SIG-M5 (cell line): ENCODE data around the gene IFNG-AS1.
A peak's percentile ranks its signal among the peaks of the same experiment; 100 is the strongest.

Experiments
- DNase-seq: peaks from one replicate; lab custom pipeline; 2025; lab: John Stamatoyannopoulos, UW

The IFNG-AS1 gene

GRCh38 chr12:67994046-67994445 is 4.8 kb downstream of the IFNG-AS1 start:
- no peak for DNase-seq

- no peak for DNase-seq
Observed at GRCh38 chr12:67996347-67996746, 7.1 kb downstream of the IFNG-AS1 start.

DNA sequence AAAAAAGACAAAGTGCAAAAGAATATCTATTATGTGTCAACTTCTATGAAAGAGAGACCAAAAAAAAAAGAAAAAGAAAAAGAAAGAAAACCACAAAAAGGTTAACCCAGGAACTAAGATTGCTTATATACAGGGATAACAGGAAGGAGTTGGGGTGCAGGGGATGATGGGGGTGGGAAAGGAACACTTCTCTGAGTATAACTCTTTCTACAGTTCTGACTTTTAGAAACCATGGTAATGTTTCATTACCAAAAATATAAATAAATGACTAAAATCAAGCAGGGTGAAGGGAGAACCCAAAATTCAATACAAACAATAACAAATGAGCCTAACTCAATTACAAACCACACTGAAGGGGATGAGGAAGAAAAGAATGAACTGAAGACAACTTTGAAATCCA is 9.1 kb downstream of the IFNG-AS1 start:
- no peak for DNase-seq

DNA sequence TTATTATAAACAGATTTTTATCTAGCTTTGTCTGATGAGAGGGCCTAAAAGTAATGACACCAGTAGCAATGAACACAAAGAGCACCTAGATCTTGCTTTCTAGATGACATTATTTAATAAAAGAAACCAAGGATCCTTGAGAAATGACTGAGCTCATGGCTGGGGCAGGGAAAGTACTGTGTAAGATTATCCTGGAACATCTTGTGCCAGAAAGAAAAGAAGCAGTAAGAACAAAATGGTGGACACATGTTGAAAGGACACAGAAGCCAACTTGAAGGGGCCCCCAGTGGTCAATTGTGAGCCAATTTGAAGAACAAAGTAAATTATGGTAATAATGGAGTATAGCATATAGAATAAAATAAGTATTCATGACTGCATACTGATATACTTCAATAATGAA is 10.0 kb downstream of the IFNG-AS1 start:
- DNase-seq = no peak

DNA sequence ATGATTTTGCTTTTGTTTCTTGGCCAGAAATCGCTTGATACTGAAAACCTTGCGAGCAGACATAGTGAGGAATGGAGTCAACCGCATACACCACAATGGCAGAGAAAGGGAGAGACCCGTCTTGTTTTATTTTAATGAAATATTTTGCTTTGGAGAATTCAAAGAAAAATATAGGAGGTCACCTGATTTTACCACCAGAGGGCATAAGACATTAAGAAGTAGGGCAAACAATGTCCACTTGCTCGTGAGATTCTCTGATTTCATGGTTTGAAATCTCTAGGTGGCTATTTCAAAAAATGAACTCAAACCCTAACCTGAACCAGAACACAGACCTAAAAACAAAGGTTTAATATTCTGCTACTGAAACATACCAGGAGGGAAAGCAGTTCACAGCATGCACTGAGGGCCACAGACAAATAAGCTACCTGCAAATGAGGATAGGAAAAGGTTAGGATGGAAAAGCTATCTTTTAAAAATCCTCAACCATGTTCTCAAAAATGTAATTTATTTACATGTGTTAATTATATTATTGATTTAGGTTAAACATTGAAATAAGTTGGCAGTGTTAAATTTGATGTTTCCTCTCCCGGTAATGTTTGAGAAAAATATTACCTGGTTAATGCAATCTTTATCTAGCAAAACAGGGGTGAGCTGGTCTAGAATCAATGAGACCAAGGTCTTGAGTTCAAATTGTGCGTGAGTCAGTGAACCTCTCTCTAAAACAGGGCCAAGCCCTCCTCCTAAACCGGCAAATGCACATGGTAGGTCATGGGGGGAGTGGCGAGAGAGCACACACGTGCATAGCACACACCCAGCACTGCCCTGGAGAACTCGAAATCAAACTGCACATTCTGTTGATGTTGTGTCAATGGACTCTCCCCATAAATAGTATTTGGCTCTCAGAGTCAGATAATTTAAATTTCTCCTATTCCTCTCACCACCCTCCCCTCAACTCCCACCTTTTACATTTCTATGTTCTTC is 12.5 kb downstream of the IFNG-AS1 start:
- no peak for DNase-seq

- no peak for DNase-seq
Observed at GRCh38 chr12:68003777-68004176, 14.5 kb downstream of the IFNG-AS1 start.

DNA sequence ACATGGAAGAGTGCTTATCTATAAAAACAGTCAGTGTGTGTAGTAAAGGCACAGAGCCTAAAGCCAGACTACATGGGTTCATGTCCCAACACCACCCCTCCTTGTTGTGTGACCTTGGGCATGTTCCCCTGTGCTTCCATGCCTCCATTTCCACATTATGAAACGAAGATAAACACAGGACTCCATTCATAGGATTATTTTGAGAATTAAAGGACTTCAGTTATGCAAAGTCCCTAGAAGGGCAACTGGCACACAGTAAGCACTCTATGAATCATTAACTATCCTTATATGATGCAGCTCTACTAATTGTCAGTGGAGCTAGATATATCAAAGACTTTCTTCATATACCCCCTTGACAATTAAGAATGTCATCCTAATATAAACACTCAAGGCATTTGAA is 17.8 kb downstream of the IFNG-AS1 start:
- no peak for DNase-seq

DNA sequence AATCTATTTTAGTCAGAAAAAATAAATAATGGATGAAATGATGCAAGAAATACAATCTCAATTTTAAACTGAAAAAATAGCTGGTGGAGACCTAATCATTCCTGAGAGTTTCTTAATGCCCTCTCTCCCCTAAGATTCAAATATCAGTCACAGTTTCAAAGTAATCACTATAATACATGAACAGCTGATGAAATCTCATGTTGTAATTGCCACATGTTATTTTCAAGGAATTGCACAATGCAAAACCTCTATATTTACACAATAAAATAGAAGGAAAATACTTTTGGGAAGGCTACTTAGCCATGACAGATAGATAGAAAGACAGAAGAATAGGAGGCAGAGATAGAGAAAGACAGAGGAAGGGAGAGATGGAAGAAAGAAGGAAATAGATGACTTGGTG is 18.2 kb downstream of the IFNG-AS1 start:
- no peak for DNase-seq

GRCh38 chr12:68011206-68011881 is 22.1 kb downstream of the IFNG-AS1 start:
- DNase-seq = no peak

GRCh38 chr12:68011882-68012207 is 22.6 kb downstream of the IFNG-AS1 start:
- no peak for DNase-seq

- no peak for DNase-seq
Observed at GRCh38 chr12:68012712-68013111, 23.5 kb downstream of the IFNG-AS1 start.

GRCh38 chr12:68013181-68013580 is 23.9 kb downstream of the IFNG-AS1 start:
- DNase-seq = no peak

DNA sequence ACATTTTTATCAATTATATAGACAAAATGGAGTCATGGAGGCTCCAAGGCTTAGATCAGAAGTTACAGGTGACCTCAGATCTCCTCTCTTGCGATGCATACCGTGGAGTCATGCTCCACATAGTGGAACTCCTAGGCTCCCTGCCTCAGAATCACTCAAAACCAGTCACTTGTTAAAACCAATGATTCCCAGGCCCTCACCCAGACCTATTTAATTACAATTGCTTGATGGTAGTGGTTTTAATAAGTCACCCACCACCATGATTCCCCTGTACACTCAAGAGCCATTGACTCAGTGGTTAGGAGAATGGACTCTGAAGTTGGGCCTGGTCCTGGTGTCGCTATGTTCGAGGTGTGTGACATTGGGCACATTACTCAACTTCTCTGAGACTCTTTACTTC is 26.9 kb downstream of the IFNG-AS1 start:
- no peak for DNase-seq

DNA sequence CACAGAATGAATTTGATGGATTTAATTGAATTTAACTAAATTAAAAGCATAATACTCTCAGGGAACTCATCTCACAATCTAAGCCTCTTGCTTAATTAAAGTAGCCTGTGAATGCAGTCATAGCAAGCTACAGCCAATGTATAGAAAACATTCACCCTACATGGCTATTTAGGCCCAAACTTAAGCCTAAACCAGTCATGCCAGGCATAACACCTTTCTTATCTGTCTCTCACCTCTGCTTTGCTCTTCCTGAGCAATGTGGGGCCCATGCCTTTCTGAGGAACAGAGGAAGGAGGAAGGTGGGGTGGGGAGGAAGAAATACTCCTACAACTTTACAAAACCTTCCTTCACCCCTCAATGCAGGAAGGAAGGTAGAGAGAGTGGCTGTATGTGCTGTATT is 29.1 kb downstream of the IFNG-AS1 start:
- no peak for DNase-seq

- DNase-seq = no peak
Observed at GRCh38 chr12:68020049-68020448, 30.8 kb downstream of the IFNG-AS1 start.

DNA sequence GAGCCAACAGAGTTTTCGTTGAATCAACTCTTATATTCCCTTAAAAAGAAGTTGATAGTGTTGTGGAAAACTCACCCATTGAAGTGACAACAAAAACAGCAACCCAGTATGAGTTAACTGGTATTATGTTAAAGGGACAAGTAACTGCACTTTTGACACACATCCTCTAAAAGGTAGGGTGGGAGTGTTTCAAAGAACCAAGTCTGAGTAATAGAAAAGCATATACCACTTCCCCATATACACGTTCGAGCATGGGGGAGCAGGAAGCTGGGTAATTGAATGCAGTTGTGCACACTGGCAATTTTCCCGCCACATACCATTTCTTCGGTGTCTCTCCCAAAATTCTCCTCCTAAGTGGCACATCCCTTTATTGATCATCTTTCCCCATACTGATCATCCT is 31.5 kb downstream of the IFNG-AS1 start:
- DNase-seq = no peak

DNA sequence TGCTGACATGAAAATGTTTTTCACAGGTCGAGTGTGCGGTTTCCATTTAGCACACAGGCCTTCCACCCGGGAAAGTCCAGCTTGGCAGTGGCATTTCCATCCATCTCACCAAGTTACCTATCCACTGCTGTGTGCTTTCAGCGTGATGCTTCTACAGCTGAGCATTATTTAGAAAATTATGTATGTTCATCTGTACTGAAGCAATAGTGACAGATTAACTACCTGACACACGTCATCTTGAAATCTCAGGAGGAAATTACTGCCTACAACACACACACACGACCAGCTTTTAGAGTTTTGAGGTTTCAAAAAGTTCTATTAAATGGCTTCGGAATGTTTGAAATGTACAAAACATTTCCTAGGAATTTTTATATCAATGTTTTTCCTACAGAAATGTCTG is 39.4 kb downstream of the IFNG-AS1 start:
- no peak for DNase-seq

GRCh38 chr12:68030248-68030647 is 41.0 kb downstream of the IFNG-AS1 start:
- DNase-seq = no peak

DNA sequence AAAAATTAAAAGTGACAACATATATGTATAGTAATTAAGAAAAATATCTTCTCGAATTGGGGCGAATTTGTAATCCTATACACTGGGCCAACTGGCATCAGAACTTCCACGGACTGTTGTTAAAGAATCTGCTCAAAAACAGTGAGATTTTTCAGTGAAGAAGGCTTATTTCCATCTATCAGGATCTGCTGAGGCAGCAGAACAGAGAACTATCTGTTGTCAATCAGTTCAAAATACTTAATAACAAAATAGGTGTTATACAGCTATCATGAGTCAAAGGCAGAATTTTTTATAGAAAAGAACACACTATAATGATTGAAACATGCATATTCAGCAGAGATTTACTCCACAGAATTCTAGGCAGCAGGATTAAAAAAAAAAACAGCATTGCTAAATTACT is 41.9 kb downstream of the IFNG-AS1 start:
- no peak for DNase-seq

- no peak for DNase-seq
Observed at GRCh38 chr12:68031881-68032739, 42.9 kb downstream of the IFNG-AS1 start.

- DNase-seq = peak; percentile 12
Observed at GRCh38 chr12:68034567-68034966, 45.3 kb downstream of the IFNG-AS1 start.

GRCh38 chr12:68036642-68037041 is 47.4 kb downstream of the IFNG-AS1 start:
- DNase-seq = no peak
